Left ventricle myocardium inferior (tissue), 1 donor: ENCODE results near the gene TRPM5. TPM values are rescaled to one million over a fixed set of nuclear protein-coding genes. Genes with fewer than 3 reads are reported as not detected.
"Not testable (repeated sequence)": the region's sequence is repeated elsewhere in the genome, so short reads cannot be mapped to it uniquely, and the experiment has no call there.

Source experiments
- DNase-seq: peaks from one replicate; pipeline ENCODE4 v3.0.0-alpha.2; 2020
- H3K27ac ChIP-seq: fragments of 200-600 bp; replicated peaks from 2 replicates; pipeline ENCODE4 v1.8.0; 2021
- H3K27me3 ChIP-seq: fragments of 200-600 bp; 2 replicates; pipeline ENCODE4 v1.8.0; 2021; ENCODE audit warnings: low read depth
- H3K36me3 ChIP-seq: fragments of 200-600 bp; 2 replicates; pipeline ENCODE4 v1.8.0; 2021
- H3K4me1 ChIP-seq: fragments of 200-600 bp; 2 replicates; pipeline ENCODE4 v1.8.0; 2021
- H3K4me3 ChIP-seq: fragments of 200-600 bp; 2 replicates; pipeline ENCODE4 v1.8.0; 2021; ENCODE audit warnings: mild to moderate bottlenecking, moderate library complexity
- H3K9me3 ChIP-seq: fragments of 200-600 bp; replicated peaks from 2 replicates; pipeline ENCODE4 v1.8.0; 2021
- CTCF ChIP-seq: fragments of 200-600 bp; IDR thresholded peaks from 2 replicates; pipeline ENCODE4 v1.8.0; 2021; ENCODE audit warnings: antibody characterized with exemption, mild to moderate bottlenecking, borderline replicate concordance
- intact Hi-C: fragments of 100-400 bp; cut with micrococcal nuclease; formaldehyde crosslinking; loops from one replicate; pipeline ENCODE4 v1.11.0; 2022
- total RNA-seq: library from RNA; stranded (reverse); fragmentation: NEBNext Ultra II Directional; extraction: Animal tissue kit (Norgen Biotek cat#: 25700); gene quantifications from one replicate; pipeline ENCODE4 v1.2.1, GENCODE V29; 2021
- donor health status: DM: no; HTN: yes; CAD: no; lungs with severe emphysema.

TRPM5 gene
- total RNA-seq, 1 donor from 2014 or later, result not detected

- Histone ChIP-seq H3K4me3 (no peak overlapping the region), H3K36me3 (no peaks in the 10 kb centered on the region), H3K9me3 (peaks cover 20% of the 10 kb centered on the region), H3K4me1 (peaks cover 31% of the 10 kb centered on the region), H3K27ac (no peak overlapping the region), H3K27me3 (no peaks in the 10 kb centered on the region)
- no peak for TF ChIP-seq CTCF
- DNase-seq, result no peak
- intact Hi-C loops, result no loop called here
Measured at GRCh38 chr11:2482745-2483144, 38.4 kb upstream of the TRPM5 start.

DNA sequence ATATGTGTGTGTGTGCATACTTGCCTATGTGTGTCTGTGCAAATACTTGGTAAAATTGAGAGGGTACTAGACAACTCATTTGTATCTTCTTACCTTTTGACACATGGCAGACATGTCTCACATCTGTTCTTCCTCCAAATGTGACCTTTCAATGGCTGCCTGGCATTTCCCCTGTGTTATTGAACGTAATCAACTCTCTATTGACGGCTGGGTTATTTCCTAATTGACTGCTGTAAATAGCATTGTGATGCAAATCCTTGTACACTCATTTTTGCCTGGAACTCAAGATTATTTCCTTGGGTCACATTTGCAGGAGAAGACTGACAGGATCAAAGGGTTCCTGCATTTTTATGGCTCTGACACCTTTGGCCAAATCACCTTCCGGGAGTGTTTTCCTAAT is 37.9 kb upstream of the TRPM5 start:
- Histone ChIP-seq H3K4me1 (peaks cover 36% of the 10 kb centered on the region), H3K27ac (no peak overlapping the region), H3K9me3 (peaks cover 14% of the 10 kb centered on the region), H3K36me3 (no peaks in the 10 kb centered on the region), H3K4me3 (no peak overlapping the region), H3K27me3 (no peaks in the 10 kb centered on the region)
- TF ChIP-seq CTCF, result no peak
- intact Hi-C loops, result no loop called here
- no peak for DNase-seq

- Histone ChIP-seq H3K36me3 (no peaks in the 10 kb centered on the region), H3K4me1 (peaks cover 40% of the 10 kb centered on the region), H3K27me3 (no peaks in the 10 kb centered on the region), H3K4me3 (no peak overlapping the region), H3K9me3 (peaks cover 6% of the 10 kb centered on the region), H3K27ac (no peak overlapping the region)
- DNase-seq, result no peak
- no peak for TF ChIP-seq CTCF
- intact Hi-C loops, result no loop called here
Measured at GRCh38 chr11:2481253-2481652, 36.9 kb upstream of the TRPM5 start.

GRCh38 chr11:2480874-2481220 is 36.5 kb upstream of the TRPM5 start:
- no peak for DNase-seq
- Histone ChIP-seq H3K36me3 (no peaks in the 10 kb centered on the region), H3K9me3 (peaks cover 6% of the 10 kb centered on the region), H3K27me3 (no peaks in the 10 kb centered on the region), H3K4me3 (no peak overlapping the region), H3K27ac (no peak overlapping the region), H3K4me1 (peaks cover 40% of the 10 kb centered on the region)
- TF ChIP-seq CTCF, result no peak
- intact Hi-C loops, result no loop called here

- H3K27me3 ChIP-seq, intact Hi-C loops, DNase-seq: not testable (repeated sequence)
Measured at GRCh38 chr11:2480067-2480873, 36.0 kb upstream of the TRPM5 start.

GRCh38 chr11:2477936-2478335 is 33.6 kb upstream of the TRPM5 start:
- Histone ChIP-seq H3K9me3 (peaks cover 6% of the 10 kb centered on the region), H3K4me1 (peaks cover 49% of the 10 kb centered on the region), H3K4me3 (no peak overlapping the region), H3K36me3 (no peaks in the 10 kb centered on the region), H3K27ac (peak overlapping the region; percentile 23), H3K27me3 (peaks cover 6% of the 10 kb centered on the region)
- no peak for TF ChIP-seq CTCF
- no peak for DNase-seq
- intact Hi-C loops, result no loop called here

More at GRCh38 chr11:2480067-2480873, 36.0 kb upstream of the TRPM5 start:
- not testable (repeated sequence) for H3K9me3 ChIP-seq, H3K4me3 ChIP-seq, H3K36me3 ChIP-seq, H3K27ac ChIP-seq
- peaks cover 42% of the 10 kb centered on the region for H3K4me1 ChIP-seq
